GM12874 (cell line): ENCODE data around the gene SH3PXD2B.

ENCODE experiments used
- CTCF ChIP-seq: IDR thresholded peaks from 2 replicates; pipeline ENCODE4 v1.5.1; 2011; ENCODE audit warnings: low read depth, mild to moderate bottlenecking, control low read depth, low read length, moderate library complexity; ENCODE audit not compliant: insufficient read depth

Gene SH3PXD2B

GRCh38 chr5:172482156-172483020, 28.1 kb upstream of the SH3PXD2B start:
- no peak for TF ChIP-seq CTCF

- TF ChIP-seq CTCF: no peak
Measured at GRCh38 chr5:172481011-172481800, 26.9 kb upstream of the SH3PXD2B start.

- TF ChIP-seq CTCF: no peak
Measured at GRCh38 chr5:172479784-172480115, 25.4 kb upstream of the SH3PXD2B start.

- peak; percentile 62 for TF ChIP-seq CTCF
Measured at GRCh38 chr5:172479034-172479783, 24.9 kb upstream of the SH3PXD2B start.

- no peak for TF ChIP-seq CTCF
Measured at GRCh38 chr5:172478256-172478655, 23.9 kb upstream of the SH3PXD2B start.

GRCh38 chr5:172477466-172477865, 23.1 kb upstream of the SH3PXD2B start:
- no peak for TF ChIP-seq CTCF

- TF ChIP-seq CTCF: no peak
Measured at GRCh38 chr5:172474293-172474692, 20.0 kb upstream of the SH3PXD2B start.
